CD4-positive, alpha-beta T cell treated with Interleukin-4 for 4 hours (primary cell): Measurements from ENCODE around the gene EPX.
A peak's percentile ranks its signal among the peaks of the same experiment; 100 is the strongest.

Experiments
- DNase-seq: peaks from one replicate; pipeline ENCODE4 v3.0.0-alpha.2; 2020

EPX gene

GRCh38 chr17:58187063-58187462 is 5.5 kb upstream of the EPX start:
- DNase-seq, result no peak

DNA sequence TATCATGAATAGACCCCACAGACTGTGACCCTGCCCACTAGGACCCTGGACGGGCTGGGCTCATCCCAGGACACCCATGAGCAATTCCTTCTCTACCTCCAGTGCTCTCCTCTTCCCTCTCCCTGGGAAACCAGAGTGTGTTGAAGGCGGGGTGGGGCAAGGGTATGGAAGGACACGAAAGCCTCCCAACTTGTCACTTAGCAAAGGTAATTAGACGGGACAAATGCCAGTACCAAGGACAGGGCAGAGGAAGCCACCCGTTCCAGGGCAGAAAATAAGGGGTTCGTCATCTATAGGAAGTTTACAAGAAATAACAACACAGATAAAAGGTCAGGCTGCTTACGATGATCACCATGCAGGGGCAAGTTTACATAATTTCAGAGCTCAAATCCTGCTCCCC is 4.9 kb upstream of the EPX start:
- DNase-seq, result no peak

GRCh38 chr17:58189436-58190146 is 2.9 kb upstream of the EPX start:
- DNase-seq, result no peak

GRCh38 chr17:58191241-58191896 is 1.2 kb upstream of the EPX start:
- DNase-seq, result no peak

- no peak for DNase-seq
These were observed 1.2 kb downstream of the EPX start for GRCh38 chr17:58193641-58194255.

GRCh38 chr17:58195518-58196123 is 3.1 kb downstream of the EPX start:
- no peak for DNase-seq

- no peak for DNase-seq
These were observed 4.1 kb downstream of the EPX start for GRCh38 chr17:58196610-58197009.

GRCh38 chr17:58200024-58200633 is 7.6 kb downstream of the EPX start:
- peak; percentile 42 for DNase-seq

GRCh38 chr17:58202859-58203258 is 10.3 kb downstream of the EPX start:
- no peak for DNase-seq

GRCh38 chr17:58204796-58205195 is 12.3 kb downstream of the EPX start:
- no peak for DNase-seq

- no peak for DNase-seq
These were observed 13.4 kb downstream of the EPX start for GRCh38 chr17:58205936-58206335.

DNA sequence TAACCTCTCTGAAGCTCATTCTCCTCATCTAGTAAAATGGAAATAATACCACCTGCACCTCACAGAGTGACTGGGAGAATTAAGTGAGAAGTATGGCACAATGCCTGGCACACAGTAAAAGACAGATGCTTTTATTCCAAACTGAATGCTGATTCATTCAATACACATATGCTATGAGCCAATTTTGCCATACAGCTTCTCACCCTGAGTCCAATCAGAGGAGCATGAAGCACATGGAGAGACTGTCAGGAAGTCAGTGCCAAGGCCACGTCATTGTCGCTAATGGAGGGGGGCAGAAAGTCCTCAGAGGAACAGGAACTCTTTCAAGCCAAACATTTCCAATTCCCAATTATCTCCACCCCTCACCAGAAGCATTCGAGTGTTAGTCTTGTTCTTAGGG is 14.9 kb downstream of the EPX start:
- DNase-seq, result no peak

- DNase-seq, result no peak
These were observed 15.8 kb downstream of the EPX start for GRCh38 chr17:58208344-58208743.

- no peak for DNase-seq
These were observed 18.4 kb downstream of the EPX start for GRCh38 chr17:58210922-58211321.

DNA sequence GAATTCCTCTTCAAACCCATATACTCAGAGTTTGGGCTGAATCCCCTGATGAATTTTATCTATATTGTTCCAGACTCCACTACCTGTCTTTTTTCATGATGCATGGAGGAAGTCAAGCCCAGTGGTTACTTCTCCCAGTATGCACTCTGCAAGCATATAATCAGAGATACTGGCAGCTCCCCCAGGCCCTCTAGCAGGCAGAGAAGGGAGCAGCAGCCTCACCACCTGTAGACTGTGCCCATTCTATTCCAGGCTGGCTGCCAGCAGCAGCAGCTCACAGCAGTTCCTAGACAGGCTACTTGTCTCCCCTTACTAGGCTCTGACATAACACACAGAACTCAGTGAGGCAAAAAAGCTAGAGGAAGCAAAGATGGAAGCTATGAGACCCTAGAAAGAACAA is 23.2 kb downstream of the EPX start:
- no peak for DNase-seq

- no peak for DNase-seq
These were observed 25.2 kb downstream of the EPX start for GRCh38 chr17:58217766-58218165.

GRCh38 chr17:58219007-58219788 is 26.7 kb downstream of the EPX start, which contains the start of gene MKS1:
TSS of gene MKS1 (minus strand) at chr17:58219255. CDS start at chr17:58219230, 25 bp downstream.
- peak; percentile 94 for DNase-seq

DNA sequence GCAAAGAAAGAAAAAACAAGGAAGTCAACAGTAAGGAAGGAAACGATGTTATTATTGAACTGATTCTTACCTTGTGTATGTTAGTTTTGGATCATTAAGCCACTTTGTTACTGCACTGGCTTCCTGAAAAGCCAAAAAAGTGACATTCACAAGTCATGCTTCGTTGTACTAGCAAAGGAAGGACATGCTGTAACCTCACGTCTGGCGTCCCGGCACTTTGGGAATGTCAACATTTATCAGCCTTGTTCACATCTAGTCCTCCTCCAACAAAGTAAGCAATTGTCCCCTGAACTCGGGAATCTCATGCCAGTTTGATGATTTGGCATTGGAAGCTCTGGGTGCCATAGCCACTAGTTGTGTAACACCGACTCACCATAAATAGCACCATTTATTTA is 27.3 kb downstream of the EPX start:
- DNase-seq, result no peak

DNA sequence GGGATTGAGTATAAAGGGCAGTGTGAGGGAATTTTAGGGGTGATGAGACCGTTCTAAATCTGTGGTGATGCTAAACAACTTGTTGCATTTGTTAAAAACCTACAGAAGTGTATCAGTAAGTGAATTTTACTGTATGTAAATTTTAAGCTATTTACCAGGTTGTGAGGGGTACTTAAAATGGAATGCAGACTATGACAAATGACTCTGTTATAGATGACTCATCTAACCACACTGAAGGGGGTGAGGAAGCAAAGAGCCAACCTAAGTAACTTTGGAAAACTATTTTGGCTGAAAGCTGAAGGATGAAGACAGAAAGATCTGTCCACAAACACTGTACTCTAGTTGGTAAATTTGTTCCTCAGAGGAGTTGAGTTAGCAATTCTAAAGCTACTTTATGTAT is 31.8 kb downstream of the EPX start:
- no peak for DNase-seq

DNA sequence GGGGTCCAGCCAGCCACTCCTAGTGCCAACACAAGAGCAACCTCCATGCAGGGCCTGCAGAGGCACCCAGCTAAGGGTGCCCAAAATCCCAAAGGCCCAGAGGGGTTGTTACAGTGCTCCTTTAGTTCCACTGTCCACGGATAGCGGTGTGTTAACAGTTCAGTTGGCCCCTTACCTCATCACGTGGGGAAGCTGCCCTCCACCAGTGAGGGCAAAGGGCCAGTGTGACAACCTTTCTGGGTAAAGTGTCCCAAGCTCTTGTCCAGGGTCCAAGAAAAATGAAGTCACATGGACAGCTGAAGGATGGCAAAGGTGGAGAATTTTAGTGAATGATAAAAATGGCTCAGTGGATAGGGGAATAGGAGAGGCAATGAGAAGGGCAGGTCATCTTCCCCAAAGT is 35.2 kb downstream of the EPX start:
- no peak for DNase-seq

GRCh38 chr17:58228679-58229078 is 36.2 kb downstream of the EPX start:
- no peak for DNase-seq

- no peak for DNase-seq
These were observed 36.9 kb downstream of the EPX start for GRCh38 chr17:58229384-58229783.

DNA sequence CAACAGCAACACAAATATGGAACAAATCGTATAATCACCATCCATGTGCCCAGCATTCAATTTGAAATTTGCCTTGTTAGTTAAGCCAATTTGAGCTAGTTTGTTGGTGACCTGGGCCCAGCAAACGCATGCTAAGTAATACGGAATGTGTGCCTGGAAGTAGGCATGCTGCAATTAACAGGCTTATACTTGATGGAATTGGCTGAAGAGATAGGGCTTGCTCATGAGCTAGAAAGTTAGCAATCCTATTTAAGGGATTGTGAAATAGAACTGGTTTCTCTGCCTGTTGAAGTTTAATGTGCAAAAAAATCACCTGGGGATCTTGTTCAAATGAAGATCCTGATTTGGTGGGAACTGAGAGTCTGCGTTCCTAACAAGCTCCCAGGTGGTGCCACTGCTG is 37.4 kb downstream of the EPX start:
- DNase-seq, result no peak
